GM19328 (cell line): Measurements from ENCODE around the gene RABEPK.
"Not testable (repeated sequence)": the region's sequence is repeated elsewhere in the genome, so short reads cannot be mapped to it uniquely, and the experiment has no call there.

Experiments
- ATAC-seq: cut with Tn5 transposase; IDR thresholded peaks from one replicate; pipeline ENCODE4 v1.9.1; 2021; ENCODE audit warnings: mild to moderate bottlenecking, moderate library complexity; ENCODE audit not compliant: unreplicated experiment

Gene RABEPK

GRCh38 chr9:125194466-125194865 lies 5.9 kb upstream of the RABEPK start:
- not testable (repeated sequence) for ATAC-seq

DNA sequence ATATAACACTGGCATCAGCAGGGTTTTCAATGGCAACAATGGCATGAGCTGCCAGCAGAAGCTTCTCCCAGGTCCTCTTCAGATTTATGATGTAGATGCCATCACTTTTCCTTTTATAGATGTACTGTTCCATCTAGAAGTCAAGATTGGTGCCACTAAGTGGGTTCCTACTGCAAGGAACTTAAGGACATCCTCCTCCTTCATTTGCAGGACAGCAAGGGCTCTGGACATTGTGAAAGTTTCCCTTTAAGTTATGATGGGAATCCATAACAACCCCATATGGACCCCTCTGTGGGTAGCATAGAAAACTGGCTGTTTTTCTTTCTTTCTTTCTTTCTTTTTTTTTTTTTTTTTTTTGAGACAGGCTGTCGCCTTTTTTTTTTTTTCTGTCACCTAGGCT lies 4.8 kb upstream of the RABEPK start:
- ATAC-seq = not testable (repeated sequence)

GRCh38 chr9:125202846-125203618 lies 2.7 kb downstream of the RABEPK start:
- ATAC-seq = no peak

DNA sequence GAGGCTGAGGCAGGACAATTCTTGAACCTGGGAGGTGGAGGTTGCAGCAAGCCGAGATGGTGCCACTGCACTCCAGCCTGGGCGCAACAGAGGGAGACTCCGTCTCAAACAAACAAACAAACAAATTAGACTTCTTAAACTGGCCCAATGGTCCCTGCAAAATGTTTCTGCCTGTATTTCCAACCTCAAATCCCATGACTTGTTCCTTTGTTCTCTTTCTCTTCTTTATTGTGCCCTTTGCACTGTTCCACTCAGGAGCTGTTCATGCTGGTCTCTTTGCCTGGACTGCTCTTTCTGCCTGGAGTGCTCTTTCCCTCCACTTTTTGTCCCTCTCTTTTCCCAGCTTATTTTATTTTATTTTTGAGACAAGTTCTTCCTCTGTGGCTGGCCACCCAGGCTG lies 4.1 kb downstream of the RABEPK start:
- ATAC-seq = no peak

- ATAC-seq = no peak
Observed at GRCh38 chr9:125214186-125214585, 13.8 kb downstream of the RABEPK start.

DNA sequence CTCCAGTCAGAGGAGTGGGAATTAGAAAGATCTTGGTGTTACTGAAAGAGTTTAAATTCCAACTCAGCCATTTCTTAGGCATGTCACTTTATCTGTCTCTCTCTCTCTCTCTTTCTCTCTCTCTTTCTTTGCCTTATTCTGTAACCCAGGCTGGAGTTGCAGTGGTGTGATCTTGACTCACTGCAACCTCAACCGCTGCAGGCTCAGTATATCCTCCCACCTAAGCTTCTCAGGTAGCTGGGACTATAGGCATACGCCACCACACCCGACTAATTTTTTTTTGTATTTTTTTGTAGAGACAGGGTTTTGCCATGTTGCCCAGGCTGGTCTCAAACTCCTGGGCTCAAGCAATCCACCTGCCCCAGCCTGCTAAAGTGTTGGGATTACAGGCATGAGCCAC lies 18.3 kb downstream of the RABEPK start:
- ATAC-seq = no peak

- ATAC-seq = not testable (repeated sequence)
Observed at GRCh38 chr9:125224858-125225257, 24.5 kb downstream of the RABEPK start.

GRCh38 chr9:125227761-125228160 lies 27.4 kb downstream of the RABEPK start:
- no peak for ATAC-seq

DNA sequence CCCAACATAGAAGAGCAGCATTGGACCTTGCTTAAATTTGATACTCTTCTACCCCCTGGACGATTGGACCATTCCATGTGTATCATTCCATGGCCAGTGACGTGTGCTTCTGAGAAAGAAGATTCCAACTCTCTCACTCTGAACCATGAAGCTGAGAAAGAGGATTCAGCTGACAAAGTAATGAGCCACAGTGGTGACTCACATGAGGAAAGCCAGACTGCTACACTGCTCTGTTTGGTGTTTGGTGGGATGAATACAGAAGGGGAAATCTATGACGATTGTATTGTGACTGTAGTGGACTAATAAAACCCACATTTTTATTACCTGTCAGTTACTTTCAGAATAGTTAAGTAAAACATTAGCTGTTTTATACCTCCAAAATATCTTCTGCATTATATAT lies 33.3 kb downstream of the RABEPK start:
- no peak for ATAC-seq

GRCh38 chr9:125234099-125234498 lies 33.8 kb downstream of the RABEPK start:
- ATAC-seq = not testable (repeated sequence)

DNA sequence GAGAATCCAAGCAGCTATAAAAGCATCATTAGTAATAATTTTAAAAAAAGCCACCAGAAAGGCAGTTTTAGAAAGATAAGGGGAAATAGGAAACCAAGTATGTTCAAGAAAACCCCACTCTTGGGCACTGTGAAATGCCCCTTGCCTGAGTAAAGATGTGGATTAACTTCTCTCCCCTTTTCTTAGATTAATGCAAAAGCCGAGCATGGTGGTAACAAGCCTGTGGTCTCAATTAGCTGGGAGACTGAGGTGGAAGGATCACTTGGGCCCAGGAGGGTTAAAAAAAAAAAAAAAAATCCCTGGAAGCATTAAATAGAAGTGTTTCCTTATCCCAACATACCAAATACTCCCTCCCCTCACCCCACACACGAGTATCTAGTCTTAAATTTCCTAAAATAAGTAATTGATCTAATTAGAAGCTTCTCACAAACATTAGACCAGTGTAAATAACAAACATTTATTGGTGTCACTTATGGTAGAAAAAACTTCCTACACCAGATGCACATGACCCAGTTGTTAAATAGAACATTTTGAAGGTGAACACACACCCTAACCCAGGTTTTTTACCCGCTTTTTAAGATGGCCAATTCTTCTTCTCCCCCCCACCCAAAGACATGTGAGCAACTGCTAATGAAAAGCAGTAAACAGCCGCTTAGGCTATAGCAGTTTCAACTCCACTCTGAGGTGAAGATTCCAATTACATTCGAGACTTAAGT lies 35.6 kb downstream of the RABEPK start:
- ATAC-seq = no peak

DNA sequence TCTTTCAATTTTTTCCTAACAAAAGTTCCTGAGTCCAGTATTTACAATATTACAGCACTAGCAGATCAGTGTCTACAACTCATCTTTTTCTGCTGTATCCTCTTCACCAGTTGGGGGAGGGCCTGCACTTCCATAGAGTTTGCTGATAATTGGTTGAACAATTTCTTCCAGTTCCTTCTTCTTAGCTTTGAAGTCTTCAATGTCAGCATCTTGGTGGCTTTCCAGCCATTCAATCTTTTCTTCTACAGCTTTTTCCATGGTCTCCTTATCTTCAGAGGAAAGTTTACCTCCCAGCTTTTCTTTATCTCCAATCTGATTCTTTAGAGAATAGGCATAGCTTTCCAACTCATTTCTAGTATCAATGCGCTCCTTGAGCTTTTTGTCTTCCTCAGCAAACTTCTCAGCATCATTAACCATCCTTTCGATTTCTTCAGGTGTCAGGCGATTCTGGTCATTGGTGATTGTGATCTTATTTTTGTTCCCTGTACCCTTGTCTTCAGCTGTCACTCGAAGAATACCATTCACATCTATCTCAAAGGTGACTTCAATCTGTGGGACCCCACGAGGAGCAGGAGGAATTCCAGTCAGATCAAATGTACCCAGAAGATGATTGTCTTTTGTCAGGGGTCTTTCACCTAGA lies 36.3 kb downstream of the RABEPK start:
- ATAC-seq = not testable (repeated sequence)

GRCh38 chr9:125238127-125238914 lies 38.0 kb downstream of the RABEPK start:
- no peak for ATAC-seq

GRCh38 chr9:125238915-125239446 lies 38.6 kb downstream of the RABEPK start:
- ATAC-seq = no peak

DNA sequence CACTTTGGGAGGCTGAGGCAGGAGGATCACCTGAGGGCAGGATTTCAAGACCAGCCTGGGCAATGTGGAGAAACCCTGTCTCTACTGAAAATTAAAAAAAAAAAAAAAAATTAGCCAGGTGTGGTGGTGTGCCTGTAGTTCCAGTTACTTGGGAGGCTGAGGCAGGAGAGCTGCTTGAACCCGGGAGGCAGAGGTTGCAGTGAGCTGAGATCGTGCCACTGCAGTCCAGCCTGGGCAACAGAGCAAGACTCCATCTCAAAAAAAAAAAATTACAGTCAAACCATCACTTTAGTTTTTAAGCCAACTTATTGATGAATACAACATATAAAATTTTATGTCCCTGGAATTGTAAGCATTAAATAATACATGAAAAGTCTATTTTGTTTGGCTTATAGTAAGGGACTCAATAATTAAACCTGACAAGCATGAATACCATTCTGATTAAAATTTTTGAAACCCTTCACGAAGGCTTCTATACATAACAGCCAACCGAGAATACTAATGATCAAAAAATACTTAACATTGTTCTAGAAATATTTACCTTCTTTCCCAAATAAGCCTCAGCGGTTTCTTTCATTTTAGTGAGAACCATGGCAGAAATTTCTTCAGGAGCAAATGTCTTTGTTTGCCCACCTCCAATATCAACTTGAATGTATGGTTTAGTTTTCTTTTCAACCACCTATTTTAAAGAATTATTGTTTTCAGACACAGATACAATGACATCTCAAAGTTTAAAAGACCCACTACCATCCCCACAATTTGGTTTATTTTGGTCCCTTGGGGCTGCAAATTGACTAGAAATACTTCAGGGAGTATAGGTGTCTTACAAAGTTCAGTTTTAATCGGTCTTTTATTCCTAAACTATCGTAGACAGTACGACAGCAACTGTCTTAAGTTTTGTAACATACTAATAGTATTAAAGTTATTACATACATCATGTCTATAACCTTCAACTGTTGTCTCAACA lies 39.6 kb downstream of the RABEPK start:
- ATAC-seq = no peak

- ATAC-seq = no peak
Observed at GRCh38 chr9:125240649-125240999, 40.3 kb downstream of the RABEPK start.

- peak; percentile 94 for ATAC-seq
Observed at GRCh38 chr9:125241000-125241862, 40.9 kb downstream of the RABEPK start, which contains the start of gene HSPA5. Gene HSPA5 (minus strand): TSS chr9:125241343. CDS start chr9:125241126, 217 bp downstream.

DNA sequence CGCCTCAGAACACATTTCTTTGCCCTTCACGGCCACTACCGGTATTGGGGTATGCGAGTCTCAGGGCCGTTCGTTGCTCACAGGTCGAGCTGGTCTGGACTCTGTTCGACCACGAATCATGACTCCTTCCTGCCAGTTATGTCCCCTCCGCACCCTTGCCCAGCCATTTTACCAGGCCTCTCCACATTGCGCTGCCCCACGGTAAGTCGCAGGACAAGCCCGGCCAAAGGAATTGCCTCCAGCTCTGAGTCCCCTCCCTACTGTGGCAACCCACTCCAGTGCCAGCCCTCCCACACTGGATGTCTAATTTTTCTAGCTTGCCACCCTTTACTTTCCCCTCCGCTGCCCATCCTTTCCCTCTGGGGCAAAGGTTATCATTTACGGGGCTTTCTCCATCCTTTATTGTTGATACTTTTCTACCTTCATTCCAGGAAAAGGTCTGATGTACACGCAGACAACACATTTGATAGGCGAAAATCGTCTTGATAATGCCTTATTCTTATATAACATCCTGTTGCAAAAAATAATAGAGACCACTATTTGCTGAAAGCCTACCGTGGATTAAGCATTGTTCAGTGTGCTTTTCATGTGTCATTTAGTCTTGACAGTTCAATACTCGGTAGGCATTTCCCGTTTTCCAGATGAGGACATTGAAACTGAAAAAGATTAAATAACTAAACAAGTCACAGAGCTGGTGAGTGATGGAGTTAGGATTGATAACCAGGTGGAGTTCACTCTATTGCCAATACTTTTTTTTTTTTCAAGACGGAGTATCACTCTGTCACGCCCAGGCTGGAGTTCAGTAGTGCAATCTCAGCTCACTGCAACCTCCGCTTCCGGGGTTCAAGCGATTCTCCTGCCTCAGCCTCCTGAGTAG lies 41.8 kb downstream of the RABEPK start:
- peak; percentile 6 for ATAC-seq
